ENCODE data around the gene TANGO2.

- TF ChIP-seq FOXK2 (IDR thresholded peaks at IDR 0.05) (no peak), TARDBP (IDR thresholded peaks at IDR 0.05) (no peak), ELF4 (IDR thresholded peaks at IDR 0.05) (no peak), SUZ12 (IDR thresholded peaks at IDR 0.05) (no peak), NFRKB (IDR thresholded peaks at IDR 0.05) (no peak), BHLHE40 (IDR thresholded peaks at IDR 0.05; ENCODE audit: borderline replicate concordance) (no peak), ARNT (IDR thresholded peaks at IDR 0.05) (no peak), FOXA1 (IDR thresholded peaks at IDR 0.05) (no peak)
Measured at GRCh38 chr22:20029550-20030225, 8.8 kb downstream of the TANGO2 start.
